ENCODE measurements around the gene NARF.

GRCh38 chr17:82412535-82413520 is 45.7 kb upstream of the NARF start:
- TF ChIP-seq CTCF (IDR thresholded peaks at IDR 0.05; ENCODE audit: poor library complexity) (no peak), EZH2phosphoT487 (IDR thresholded peaks at IDR 0.05; ENCODE audit: low read depth, severe bottlenecking, unreplicated experiment) (no peak)
